ENCODE measurements around the gene NAIP.
A peak's percentile ranks its signal among the peaks of the same experiment; 100 is the strongest.
"Not testable (repeated sequence)": the region's sequence is repeated elsewhere in the genome, so short reads cannot be mapped to it uniquely, and the experiment has no call there.

Gene NAIP, protein sequence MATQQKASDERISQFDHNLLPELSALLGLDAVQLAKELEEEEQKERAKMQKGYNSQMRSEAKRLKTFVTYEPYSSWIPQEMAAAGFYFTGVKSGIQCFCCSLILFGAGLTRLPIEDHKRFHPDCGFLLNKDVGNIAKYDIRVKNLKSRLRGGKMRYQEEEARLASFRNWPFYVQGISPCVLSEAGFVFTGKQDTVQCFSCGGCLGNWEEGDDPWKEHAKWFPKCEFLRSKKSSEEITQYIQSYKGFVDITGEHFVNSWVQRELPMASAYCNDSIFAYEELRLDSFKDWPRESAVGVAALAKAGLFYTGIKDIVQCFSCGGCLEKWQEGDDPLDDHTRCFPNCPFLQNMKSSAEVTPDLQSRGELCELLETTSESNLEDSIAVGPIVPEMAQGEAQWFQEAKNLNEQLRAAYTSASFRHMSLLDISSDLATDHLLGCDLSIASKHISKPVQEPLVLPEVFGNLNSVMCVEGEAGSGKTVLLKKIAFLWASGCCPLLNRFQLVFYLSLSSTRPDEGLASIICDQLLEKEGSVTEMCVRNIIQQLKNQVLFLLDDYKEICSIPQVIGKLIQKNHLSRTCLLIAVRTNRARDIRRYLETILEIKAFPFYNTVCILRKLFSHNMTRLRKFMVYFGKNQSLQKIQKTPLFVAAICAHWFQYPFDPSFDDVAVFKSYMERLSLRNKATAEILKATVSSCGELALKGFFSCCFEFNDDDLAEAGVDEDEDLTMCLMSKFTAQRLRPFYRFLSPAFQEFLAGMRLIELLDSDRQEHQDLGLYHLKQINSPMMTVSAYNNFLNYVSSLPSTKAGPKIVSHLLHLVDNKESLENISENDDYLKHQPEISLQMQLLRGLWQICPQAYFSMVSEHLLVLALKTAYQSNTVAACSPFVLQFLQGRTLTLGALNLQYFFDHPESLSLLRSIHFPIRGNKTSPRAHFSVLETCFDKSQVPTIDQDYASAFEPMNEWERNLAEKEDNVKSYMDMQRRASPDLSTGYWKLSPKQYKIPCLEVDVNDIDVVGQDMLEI (N-terminal part only)

GRCh38 chr5:71025289-71025953 is at the start of gene NAIP:
Gene NAIP, minus strand, starts transcription at chr5:71025339. Its CDS starts 12,424 bp downstream, at chr5:71012915.
- FAIRE-seq; DNase-seq (ENCODE audit: insufficient read length, low spot score): not testable (repeated sequence)

DNA sequence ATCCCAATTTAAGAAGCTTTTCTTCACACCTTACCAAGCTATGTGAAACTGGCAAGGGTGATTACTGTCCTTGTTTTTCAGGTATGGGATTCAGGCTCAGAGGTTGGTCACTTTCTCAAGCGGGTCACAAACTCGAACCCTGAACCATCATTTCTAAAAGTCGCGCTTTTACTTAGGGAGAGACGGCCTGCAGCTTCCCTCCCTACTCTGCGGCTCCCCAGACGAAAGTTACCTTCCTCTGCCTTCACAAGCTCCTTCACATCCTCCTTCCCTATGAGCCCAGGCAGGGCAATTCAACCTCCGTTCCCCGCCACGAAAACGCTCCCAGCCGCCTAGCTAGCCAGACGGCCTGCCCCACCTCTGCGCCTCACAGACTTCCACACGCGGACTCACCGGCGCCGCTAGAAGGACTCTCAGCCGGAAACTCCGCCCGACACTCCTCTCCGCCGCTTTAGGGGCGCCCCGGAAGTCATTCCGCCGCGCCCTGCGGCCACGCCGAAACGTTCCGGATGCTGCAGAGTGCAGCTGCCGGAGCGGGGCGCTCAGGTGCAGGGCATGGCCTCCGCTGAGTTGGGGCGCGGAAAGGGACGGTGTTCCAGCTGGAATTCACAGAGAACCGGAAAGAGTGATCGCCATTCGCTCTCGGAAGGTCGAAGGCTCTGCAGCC is 42.3 kb upstream of the NAIP start, which contains the start of gene GTF2H2:
TSS of gene GTF2H2 (minus strand) at position 415 of the 667 bp plus-strand sequence. CDS start 4,913 bp downstream, outside the sequence.
- DNase-seq (ENCODE audit: insufficient read length, low spot score); FAIRE-seq: not testable (repeated sequence)

GRCh38 chr5:71061322-71061721 is 36.2 kb upstream of the NAIP start:
- not testable (repeated sequence) for FAIRE-seq; DNase-seq (ENCODE audit: insufficient read length, low spot score)

DNA sequence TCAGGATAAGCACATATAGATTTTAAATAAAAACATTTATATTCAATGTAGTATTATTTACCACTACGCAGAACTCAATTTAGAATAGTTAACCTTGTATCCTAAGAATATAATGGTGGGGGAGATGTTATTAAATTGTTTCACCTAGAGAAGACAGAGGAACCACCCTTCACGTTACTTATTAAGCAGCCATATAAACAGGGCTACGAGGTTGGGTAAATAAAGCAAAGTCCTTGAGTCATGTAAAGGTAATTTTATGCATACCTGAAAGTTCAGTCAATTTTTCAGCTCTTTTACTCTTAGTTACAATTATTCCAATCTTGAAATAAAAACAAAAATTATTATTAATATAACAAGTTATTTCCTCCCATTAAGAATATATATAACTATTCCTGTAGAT is 34.3 kb upstream of the NAIP start:
- not testable (repeated sequence) for FAIRE-seq; DNase-seq (ENCODE audit: insufficient read length, low spot score)

DNA sequence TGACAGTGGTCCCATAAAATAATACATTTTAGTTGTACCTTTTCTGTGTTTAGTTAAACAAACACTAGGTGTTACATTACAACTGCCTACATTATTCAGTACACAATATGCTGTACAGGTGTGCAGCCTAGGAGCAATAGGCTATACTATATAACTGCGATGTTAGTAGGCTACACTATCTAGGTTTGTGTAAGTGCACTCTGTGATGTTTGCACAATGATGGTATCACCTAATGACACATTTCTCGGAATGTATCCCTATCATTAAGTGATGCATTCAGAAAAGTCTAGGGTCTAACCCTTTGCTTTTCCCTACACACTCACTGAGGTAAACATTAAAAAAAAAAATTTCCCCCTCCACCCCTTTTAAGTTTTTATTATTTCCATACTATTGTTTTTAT is 19.7 kb upstream of the NAIP start:
- not testable (repeated sequence) for DNase-seq (ENCODE audit: insufficient read length, low spot score)

DNA sequence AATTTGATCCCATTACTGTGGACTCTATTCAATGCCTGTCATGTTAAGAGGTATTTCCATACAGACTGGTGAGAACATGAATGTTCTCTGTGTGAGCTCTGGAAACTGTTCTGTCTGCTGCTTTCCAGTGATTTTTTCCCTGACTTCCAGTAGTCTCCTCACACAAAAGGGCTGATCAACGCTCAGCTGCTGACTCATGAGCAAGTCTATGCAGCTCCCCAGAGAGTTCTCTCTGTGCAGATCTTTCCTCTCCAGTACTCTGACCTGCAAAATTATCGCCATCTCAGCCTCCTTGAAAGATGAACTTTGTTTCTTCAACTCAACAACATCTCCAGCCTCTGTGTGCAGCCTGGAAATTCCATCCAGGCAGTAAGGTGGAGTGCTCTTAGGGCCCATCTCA is 19.0 kb upstream of the NAIP start:
- FAIRE-seq = not testable (repeated sequence)

More for the DNA sequence above, 19.7 kb upstream of the NAIP start:
- not testable (repeated sequence) for FAIRE-seq

DNA sequence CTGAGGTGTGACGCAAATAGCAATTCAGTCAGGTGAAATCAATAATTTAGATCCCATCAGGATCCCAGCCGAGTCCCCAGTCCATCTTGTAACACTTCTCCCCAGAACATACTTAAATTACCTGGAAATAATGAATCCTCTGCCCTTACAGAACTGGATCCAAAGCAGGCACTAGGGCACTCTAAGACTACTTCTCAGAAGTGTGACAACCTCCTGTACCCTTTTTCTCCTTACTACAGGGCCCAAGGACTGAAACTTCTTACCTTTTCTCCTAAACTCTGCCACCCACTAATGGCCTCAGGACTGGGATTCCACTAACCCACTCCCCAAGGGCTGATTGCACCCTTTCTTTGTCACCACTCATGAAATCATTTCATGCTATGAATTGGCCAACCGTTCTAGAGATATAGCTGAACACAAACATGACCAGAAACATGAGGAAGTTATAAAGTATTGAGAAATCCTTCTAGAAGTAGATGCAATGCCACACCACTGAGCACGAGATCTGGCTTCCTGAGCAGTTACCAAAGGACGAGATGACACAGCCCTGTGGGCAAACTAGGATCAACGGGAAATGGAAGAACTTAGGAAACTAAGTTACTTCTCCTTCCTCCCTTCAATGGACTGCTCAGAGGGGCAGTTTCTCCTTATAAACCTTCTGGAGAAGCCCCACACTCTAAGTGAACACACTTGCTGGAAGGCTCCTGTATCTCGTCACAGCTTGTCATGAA is 6.1 kb upstream of the NAIP start:
- not testable (repeated sequence) for DNase-seq (ENCODE audit: insufficient read length, low spot score); FAIRE-seq

More for the DNA sequence above, 19.0 kb upstream of the NAIP start:
- not testable (repeated sequence) for DNase-seq (ENCODE audit: insufficient read length, low spot score)

- FAIRE-seq; DNase-seq (ENCODE audit: insufficient read length, low spot score): not testable (repeated sequence)
These were observed 4.5 kb downstream of the NAIP start for GRCh38 chr5:71020643-71021042.

GRCh38 chr5:71018376-71019005 is 6.6 kb downstream of the NAIP start:
- FAIRE-seq; DNase-seq (ENCODE audit: insufficient read length, low spot score): not testable (repeated sequence)

GRCh38 chr5:71014176-71014575 is 11.0 kb downstream of the NAIP start:
- FAIRE-seq (no peak), DNase-seq (ENCODE audit: insufficient read length, low spot score) (peak; percentile 23)
- TF ChIP-seq CTCF (IDR thresholded peaks at IDR 0.05; ENCODE audit: insufficient read depth, missing control alignments) = no peak

- FAIRE-seq (no peak), DNase-seq (ENCODE audit: insufficient read length, low spot score) (no peak)
- no peak for TF ChIP-seq CTCF (IDR thresholded peaks at IDR 0.05; ENCODE audit: insufficient read depth, missing control alignments)
These were observed 11.6 kb downstream of the NAIP start for GRCh38 chr5:71013575-71013974.
